A549 (cell line): Measurements from ENCODE around the gene FGFR2. TPM values are rescaled to one million over a fixed set of nuclear protein-coding genes. Genes with fewer than 3 reads are reported as not detected.

Experiments
- ATAC-seq, 2 experiments: fragments of 200-7000 bp in 1 of 2; fragments of >200 bp in 1 of 2; cut with Nextera tagmentation in 1 of 2; cut with Tn5 transposase in 1 of 2; 3 replicates each; pipeline versions ENCODE4 v1.8.0 to v1.9.1; 2018 to 2020; ENCODE audit warnings: mild to moderate bottlenecking in 1 of 2, moderate library complexity in 1 of 2
- CTCF ChIA-PET: fragments of 300-600 bp; sonication (Branson Sonifier 250); formaldehyde crosslinking; extraction: SDS; loops from one replicate; lab custom pipeline; 2021; ENCODE audit warnings: antibody characterized with exemption, inconsistent platforms; lab: Yijun Ruan, JAX
- POLR2A ChIA-PET: fragments of 350-600 bp; formaldehyde crosslinking; extraction: SDS; loops from one replicate; lab custom pipeline; 2021; ENCODE audit warnings: antibody characterized with exemption, inconsistent platforms; lab: Yijun Ruan, JAX
- DNase-seq, 2 experiments: peaks; one replicate each; pipeline versions ENCODE4 v3.0.0 to v3.0.0-alpha.2; 2011 to 2016; ENCODE audit warnings: low read depth in 1 of 2, low spot score in 1 of 2
- FAIRE-seq: peaks from 2 replicates; lab custom pipeline; 2011; peaks lifted over from hg19 to GRCh38; lab: Jason Lieb, UNC
- H3K27ac ChIP-seq, 2 experiments: fragments of >200 bp; sonication (Bioruptor Twin); formaldehyde crosslinking; 3 replicates each; pipeline ENCODE4 v1.5.1; 2016 to 2017
- H3K4me1 ChIP-seq: fragments of >200 bp; sonication (Bioruptor Twin); formaldehyde crosslinking; 3 replicates; pipeline ENCODE4 v1.6.1; 2016
- H3K4me2 ChIP-seq: fragments of >200 bp; sonication (Bioruptor Twin); formaldehyde crosslinking; 3 replicates; pipeline ENCODE4 v1.6.1; 2016
- H3K4me3 ChIP-seq: fragments of >200 bp; sonication (Bioruptor Twin); formaldehyde crosslinking; 3 replicates; pipeline ENCODE4 v1.5.1; 2016
- H3K9me3 ChIP-seq: fragments of >200 bp; sonication (Bioruptor Twin); formaldehyde crosslinking; 3 replicates; pipeline ENCODE4 v1.6.1; 2016
- CBX8 ChIP-seq: fragments of 200-600 bp; sonication (generic); IDR thresholded peaks from 2 replicates; pipeline ENCODE4 v1.6.1; 2016
- CHD4 ChIP-seq: fragments of 200-600 bp; sonication (generic); IDR thresholded peaks from 2 replicates; pipeline ENCODE4 v1.6.1; 2016; ENCODE audit warnings: antibody characterized with exemption, mild to moderate bottlenecking, borderline replicate concordance
- E2F6 ChIP-seq: IDR thresholded peaks from 2 replicates; pipeline ENCODE4 v1.6.1; 2012; ENCODE audit warnings: low read depth, borderline replicate concordance
- ELK1 ChIP-seq: fragments of 150-350 bp; IDR thresholded peaks from 2 replicates; pipeline ENCODE4 v1.6.1; 2014; ENCODE audit warnings: low read depth, mild to moderate bottlenecking, low read length
- FOSL2 ChIP-seq, 2 experiments: fragments of 450-650 bp in 1 of 2; fragments of >200 bp in 1 of 2; sonication (Bioruptor Twin) in 1 of 2; formaldehyde crosslinking; IDR thresholded peaks; 2 replicates each; pipeline versions ENCODE4 v1.5.0 to v1.6.1; 2016 to 2020; ENCODE audit warnings: mild to moderate bottlenecking in 1 of 2, moderate library complexity in 1 of 2
- GATA3 ChIP-seq: IDR thresholded peaks from 2 replicates; pipeline ENCODE4 v1.6.1; 2012; ENCODE audit warnings: borderline replicate concordance
- HES2 ChIP-seq: fragments of >200 bp; sonication (Bioruptor Twin); formaldehyde crosslinking; IDR thresholded peaks from 2 replicates; pipeline ENCODE4 v1.6.1; 2016
- HEYL ChIP-seq: fragments of 250-450 bp; sonication (Bioruptor Pico); IDR thresholded peaks from 2 replicates; pipeline ENCODE4 v1.8.0; 2021; ENCODE audit warnings: mild to moderate bottlenecking, moderate library complexity
- HMGXB4 ChIP-seq: fragments of 250-450 bp; sonication (Bioruptor Pico); IDR thresholded peaks from 2 replicates; pipeline ENCODE4 v1.5.0; 2021; ENCODE audit warnings: mild to moderate bottlenecking, moderate library complexity, borderline replicate concordance
- HOXA7 ChIP-seq: fragments of 250-450 bp; sonication (Bioruptor Pico); IDR thresholded peaks from 2 replicates; pipeline ENCODE4 v1.5.0; 2020; ENCODE audit warnings: mild to moderate bottlenecking, moderate library complexity
- JUN ChIP-seq, 2 experiments: fragments of >200 bp; sonication (Bioruptor Twin); formaldehyde crosslinking; IDR thresholded peaks; 2 replicates in 1 of 2; 3 replicates in 1 of 2; pipeline ENCODE4 v1.6.1; 2016 to 2017
- JUNB ChIP-seq: fragments of >200 bp; sonication (Bioruptor Twin); formaldehyde crosslinking; IDR thresholded peaks from 2 replicates; pipeline ENCODE4 v1.6.1; 2016
- KDM1A ChIP-seq: fragments of 200-600 bp; sonication (generic); IDR thresholded peaks from 2 replicates; pipeline ENCODE4 v1.6.1; 2016; ENCODE audit warnings: low read depth, mild to moderate bottlenecking
- MAX ChIP-seq: IDR thresholded peaks from 2 replicates; pipeline ENCODE4 v1.6.1; 2012
- PBX3 ChIP-seq: IDR thresholded peaks from 2 replicates; pipeline ENCODE4 v1.6.1; 2012
- POLR2A ChIP-seq: IDR thresholded peaks from 2 replicates; pipeline ENCODE4 v1.6.1; 2012; ENCODE audit warnings: mild to moderate bottlenecking, low read length
- RNF2 ChIP-seq: fragments of 200-600 bp; sonication (generic); IDR thresholded peaks from 2 replicates; pipeline ENCODE4 v1.6.1; 2016; ENCODE audit warnings: low read depth, mild to moderate bottlenecking, antibody characterized with exemption, moderate library complexity, borderline replicate concordance
- SREBF2 ChIP-seq: fragments of 450-650 bp; IDR thresholded peaks from 2 replicates; pipeline ENCODE4 v1.6.1; 2014; ENCODE audit warnings: mild to moderate bottlenecking, moderate library complexity
- TP53 ChIP-seq: fragments of 250-450 bp; sonication (Bioruptor Pico); IDR thresholded peaks from 2 replicates; pipeline ENCODE4 v1.5.0; 2021; ENCODE audit warnings: mild to moderate bottlenecking, moderate library complexity
- ZNF302 ChIP-seq: fragments of 250-450 bp; sonication (Bioruptor Pico); IDR thresholded peaks from 2 replicates; pipeline ENCODE4 v1.9.0; 2021; ENCODE audit warnings: inconsistent platforms, mild to moderate bottlenecking, moderate library complexity
- WGBS: methylation state at CpG from one replicate; pipeline ENCODE4 v1.1.6; 2017; ENCODE audit errors: missing lambda C conversion rate; 5-methylcytosine and 5-hydroxymethylcytosine counted together
- polyA plus RNA-seq, 4 experiments: library from polyadenylated mRNA; depleted of rRNA in 3 of 4; stranded (reverse); fragments of >200 nt; fragmentation: RNase III in 1 of 4; extraction: RNeasy Plus Mini Kit Qiagen cat#74134 plus additional on column Dnase treatment in 1 of 4; gene quantifications; 2 replicates in 3 of 4; 3 replicates in 1 of 4; pipeline ENCODE4 v1.2.3, GENCODE V29; 2011 to 2017

FGFR2 gene
- polyA plus RNA-seq, 2 of the 4 experiments (the other 2 are of a cell fraction), result 0.16 to 0.22 TPM

GRCh38 chr10:121544301-121544869 is 53.9 kb downstream of the FGFR2 start (continued):
- TF ChIP-seq HMGXB4 (CRISPR knock-in tag) (no peak), JUNB (no peak), GATA3 (no peak)

- Histone ChIP-seq H3K9me3 (no peaks in the 10 kb centered on the region; the same call in 2 of the 3 replicates), H3K4me2 (no peak overlapping the region), H3K4me1 (no peaks in the 10 kb centered on the region), H3K27ac (no peak overlapping the region), H3K4me3 (no peak overlapping the region)
- ATAC-seq (no peak), DNase-seq (no peak), FAIRE-seq (no peak)
- WGBS, result 46% methylated on average over 7 of the region's 7 CpGs
- CTCF ChIA-PET, result no interaction called here
- POLR2A ChIA-PET, result no interaction called here
- TF ChIP-seq JUN (IDR thresholded peaks at IDR 0.05) (no peak), KDM1A (no peak), HEYL (CRISPR knock-in tag) (no peak), PBX3 (no peak), HOXA7 (CRISPR knock-in tag) (no peak), POLR2A (no peak), CHD4 (no peak), JUNB (no peak), HES2 (no peak), MAX (no peak), CBX8 (no peak), SREBF2 (no peak)
Measured at GRCh38 chr10:121543545-121543944, 54.7 kb downstream of the FGFR2 start.

GRCh38 chr10:121541450-121542120 is 56.7 kb downstream of the FGFR2 start:
- CTCF ChIA-PET, result interaction anchor here (1.4 kb wide), 1 partner anchor 11 kb away, joined by 3 read pairs; no protein-coding TSS in a partner anchor
- POLR2A ChIA-PET, result no interaction called here

More at GRCh38 chr10:121541450-121542120, 56.7 kb downstream of the FGFR2 start:
- TF ChIP-seq GATA3 (no peak), TP53 (CRISPR knock-in tag) (no peak), ZNF302 (CRISPR knock-in tag) (no peak), E2F6 (no peak), FOSL2 (IDR thresholded peaks at IDR 0.05) (no peak), FOSL2 (CRISPR knock-in tag; IDR thresholded peaks at IDR 0.05) (no peak), CBX8 (no peak), ELK1 (no peak), RNF2 (no peak)
- ATAC-seq, result no peak
- Histone ChIP-seq H3K4me2 (no peak overlapping the region), H3K4me1 (no peaks in the 10 kb centered on the region), H3K9me3 (no peaks in the 10 kb centered on the region; the same call in 2 of the 3 replicates), H3K27ac (no peak overlapping the region), H3K4me3 (no peak overlapping the region)
- no peak for DNase-seq
- WGBS, result 47% methylated on average over 8 of the region's 8 CpGs
- no peak for FAIRE-seq
